ENCODE results near the gene TMA7. TPM values are rescaled to one million over a fixed set of nuclear protein-coding genes. Genes with fewer than 3 reads are reported as not detected.

TMA7 gene
- total and polyA plus RNA-seq, 4 donors, result 75.2 to 241 (median 113) TPM

DNA sequence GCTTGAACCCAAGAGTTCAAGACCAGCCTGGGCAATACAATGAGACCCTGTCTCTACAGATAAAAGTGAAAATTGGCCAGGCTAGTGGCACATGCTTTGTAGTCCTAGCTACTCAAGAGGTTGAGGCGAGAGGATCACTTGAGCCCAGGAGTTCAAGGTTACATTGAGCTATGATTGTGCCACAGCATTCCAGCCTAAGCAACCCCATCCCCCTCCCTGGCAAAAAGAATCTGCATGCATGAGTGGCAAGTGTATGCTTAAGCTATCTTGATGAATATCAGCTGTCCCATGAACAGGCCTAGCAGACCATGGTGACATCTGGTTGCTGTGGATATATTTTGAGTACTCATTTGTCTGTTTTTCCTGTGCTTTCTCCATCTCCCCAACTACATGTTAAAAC is 11.2 kb downstream of the TMA7 start:
- TF ChIP-seq RAD21 (IDR thresholded peaks at IDR 0.05), result no peak
- TF ChIP-seq, protein P1, sequence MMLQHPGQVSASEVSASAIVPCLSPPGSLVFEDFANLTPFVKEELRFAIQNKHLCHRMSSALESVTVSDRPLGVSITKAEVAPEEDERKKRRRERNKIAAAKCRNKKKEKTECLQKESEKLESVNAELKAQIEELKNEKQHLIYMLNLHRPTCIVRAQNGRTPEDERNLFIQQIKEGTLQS (IDR thresholded peaks at IDR 0.05), result no peak
- TF ChIP-seq, protein P2, sequence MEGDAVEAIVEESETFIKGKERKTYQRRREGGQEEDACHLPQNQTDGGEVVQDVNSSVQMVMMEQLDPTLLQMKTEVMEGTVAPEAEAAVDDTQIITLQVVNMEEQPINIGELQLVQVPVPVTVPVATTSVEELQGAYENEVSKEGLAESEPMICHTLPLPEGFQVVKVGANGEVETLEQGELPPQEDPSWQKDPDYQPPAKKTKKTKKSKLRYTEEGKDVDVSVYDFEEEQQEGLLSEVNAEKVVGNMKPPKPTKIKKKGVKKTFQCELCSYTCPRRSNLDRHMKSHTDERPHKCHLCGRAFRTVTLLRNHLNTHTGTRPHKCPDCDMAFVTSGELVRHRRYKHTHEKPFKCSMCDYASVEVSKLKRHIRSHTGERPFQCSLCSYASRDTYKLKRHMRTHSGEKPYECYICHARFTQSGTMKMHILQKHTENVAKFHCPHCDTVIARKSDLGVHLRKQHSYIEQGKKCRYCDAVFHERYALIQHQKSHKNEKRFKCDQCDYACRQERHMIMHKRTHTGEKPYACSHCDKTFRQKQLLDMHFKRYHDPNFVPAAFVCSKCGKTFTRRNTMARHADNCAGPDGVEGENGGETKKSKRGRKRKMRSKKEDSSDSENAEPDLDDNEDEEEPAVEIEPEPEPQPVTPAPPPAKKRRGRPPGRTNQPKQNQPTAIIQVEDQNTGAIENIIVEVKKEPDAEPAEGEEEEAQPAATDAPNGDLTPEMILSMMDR (IDR thresholded peaks at IDR 0.05; ENCODE audit: low read depth, low read length, missing input control), result no peak
- TF ChIP-seq, protein P3, sequence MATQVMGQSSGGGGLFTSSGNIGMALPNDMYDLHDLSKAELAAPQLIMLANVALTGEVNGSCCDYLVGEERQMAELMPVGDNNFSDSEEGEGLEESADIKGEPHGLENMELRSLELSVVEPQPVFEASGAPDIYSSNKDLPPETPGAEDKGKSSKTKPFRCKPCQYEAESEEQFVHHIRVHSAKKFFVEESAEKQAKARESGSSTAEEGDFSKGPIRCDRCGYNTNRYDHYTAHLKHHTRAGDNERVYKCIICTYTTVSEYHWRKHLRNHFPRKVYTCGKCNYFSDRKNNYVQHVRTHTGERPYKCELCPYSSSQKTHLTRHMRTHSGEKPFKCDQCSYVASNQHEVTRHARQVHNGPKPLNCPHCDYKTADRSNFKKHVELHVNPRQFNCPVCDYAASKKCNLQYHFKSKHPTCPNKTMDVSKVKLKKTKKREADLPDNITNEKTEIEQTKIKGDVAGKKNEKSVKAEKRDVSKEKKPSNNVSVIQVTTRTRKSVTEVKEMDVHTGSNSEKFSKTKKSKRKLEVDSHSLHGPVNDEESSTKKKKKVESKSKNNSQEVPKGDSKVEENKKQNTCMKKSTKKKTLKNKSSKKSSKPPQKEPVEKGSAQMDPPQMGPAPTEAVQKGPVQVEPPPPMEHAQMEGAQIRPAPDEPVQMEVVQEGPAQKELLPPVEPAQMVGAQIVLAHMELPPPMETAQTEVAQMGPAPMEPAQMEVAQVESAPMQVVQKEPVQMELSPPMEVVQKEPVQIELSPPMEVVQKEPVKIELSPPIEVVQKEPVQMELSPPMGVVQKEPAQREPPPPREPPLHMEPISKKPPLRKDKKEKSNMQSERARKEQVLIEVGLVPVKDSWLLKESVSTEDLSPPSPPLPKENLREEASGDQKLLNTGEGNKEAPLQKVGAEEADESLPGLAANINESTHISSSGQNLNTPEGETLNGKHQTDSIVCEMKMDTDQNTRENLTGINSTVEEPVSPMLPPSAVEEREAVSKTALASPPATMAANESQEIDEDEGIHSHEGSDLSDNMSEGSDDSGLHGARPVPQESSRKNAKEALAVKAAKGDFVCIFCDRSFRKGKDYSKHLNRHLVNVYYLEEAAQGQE (IDR thresholded peaks at IDR 0.05), result no peak
- TF ChIP-seq, protein P4, sequence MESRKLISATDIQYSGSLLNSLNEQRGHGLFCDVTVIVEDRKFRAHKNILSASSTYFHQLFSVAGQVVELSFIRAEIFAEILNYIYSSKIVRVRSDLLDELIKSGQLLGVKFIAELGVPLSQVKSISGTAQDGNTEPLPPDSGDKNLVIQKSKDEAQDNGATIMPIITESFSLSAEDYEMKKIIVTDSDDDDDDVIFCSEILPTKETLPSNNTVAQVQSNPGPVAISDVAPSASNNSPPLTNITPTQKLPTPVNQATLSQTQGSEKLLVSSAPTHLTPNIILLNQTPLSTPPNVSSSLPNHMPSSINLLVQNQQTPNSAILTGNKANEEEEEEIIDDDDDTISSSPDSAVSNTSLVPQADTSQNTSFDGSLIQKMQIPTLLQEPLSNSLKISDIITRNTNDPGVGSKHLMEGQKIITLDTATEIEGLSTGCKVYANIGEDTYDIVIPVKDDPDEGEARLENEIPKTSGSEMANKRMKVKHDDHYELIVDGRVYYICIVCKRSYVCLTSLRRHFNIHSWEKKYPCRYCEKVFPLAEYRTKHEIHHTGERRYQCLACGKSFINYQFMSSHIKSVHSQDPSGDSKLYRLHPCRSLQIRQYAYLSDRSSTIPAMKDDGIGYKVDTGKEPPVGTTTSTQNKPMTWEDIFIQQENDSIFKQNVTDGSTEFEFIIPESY (IDR thresholded peaks at IDR 0.05), result no peak
- TF ChIP-seq, protein P5, sequence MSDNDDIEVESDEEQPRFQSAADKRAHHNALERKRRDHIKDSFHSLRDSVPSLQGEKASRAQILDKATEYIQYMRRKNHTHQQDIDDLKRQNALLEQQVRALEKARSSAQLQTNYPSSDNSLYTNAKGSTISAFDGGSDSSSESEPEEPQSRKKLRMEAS (IDR thresholded peaks at IDR 0.05), result no peak
- DNase-seq (ENCODE audit: low spot score), result no peak
- peaks cover 6 to 33% (median 18%) of the 10 kb centered on the region in 4 donors for H3K36me3 ChIP-seq (ENCODE audit: control insufficient read depth in 4 of 4, insufficient read depth in 3 of 4, low read depth in 1 of 4, low read length in 3 of 4)

DNA sequence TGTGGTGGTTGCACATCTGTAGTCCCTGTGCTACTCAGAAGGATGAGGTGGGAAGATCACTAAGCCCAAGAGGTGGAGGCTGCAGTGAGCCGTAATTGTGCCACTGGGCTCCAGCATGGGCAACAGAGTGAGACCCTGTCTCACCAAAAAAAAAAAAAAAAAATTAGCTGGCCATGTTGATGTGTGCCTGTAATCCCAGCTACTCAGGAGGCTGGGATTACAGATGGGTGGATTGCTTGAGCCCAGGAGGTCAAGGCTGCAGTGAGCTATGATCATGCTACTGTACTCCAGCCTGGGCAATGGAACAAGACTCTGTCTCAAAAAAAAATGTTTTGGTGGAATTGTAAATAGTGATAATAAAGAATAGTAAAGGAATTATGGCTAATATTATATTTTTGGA is 16.4 kb downstream of the TMA7 start:
- Histone ChIP-seq H3K27ac (ENCODE audit: low read depth in 1 of 2, low read length in 2 of 2) (no peak overlapping the region), H3K9ac (ENCODE audit: low read depth in 1 of 2, low read length in 2 of 2) (no peak overlapping the region), H3K9me3 (ENCODE audit: control insufficient read depth in 4 of 4, low read length in 3 of 4) (no peaks in the 10 kb centered on the region), H3K4me3 (ENCODE audit: low read depth in 1 of 3, low read length in 3 of 3) (no peak overlapping the region), H3K4me1 (ENCODE audit: control insufficient read depth in 4 of 4, insufficient read depth in 4 of 4, low read length in 3 of 4) (no peaks in the 10 kb centered on the region), H3K36me3 (ENCODE audit: control insufficient read depth in 4 of 4, insufficient read depth in 3 of 4, low read depth in 1 of 4, low read length in 3 of 4) (peaks cover 11 to 65% (median 45%) of the 10 kb centered on the region in 4 donors), H3K27me3 (ENCODE audit: control insufficient read depth in 4 of 4, insufficient read depth in 4 of 4, low read length in 3 of 4) (no peaks in the 10 kb centered on the region)
- DNase-seq (ENCODE audit: low spot score), result no peak
- WGBS, result 98% methylated on average over 1 of the region's 1 CpG
- no peak for TF ChIP-seq EGR1 (IDR thresholded peaks at IDR 0.05; ENCODE audit: low read depth in 2 of 2)
- TF ChIP-seq FOXA2 (IDR thresholded peaks at IDR 0.05), result no peak
- no peak for TF ChIP-seq HNF4A (conservative IDR thresholded peaks at IDR 0.05)
- no peak for TF ChIP-seq YY1 (IDR thresholded peaks at IDR 0.05)
- TF ChIP-seq FOXA1 (IDR thresholded peaks at IDR 0.05), result no peak
- TF ChIP-seq NR2F2 (IDR thresholded peaks at IDR 0.05), result no peak
- TF ChIP-seq GABPA (IDR thresholded peaks at IDR 0.05 in 1 of 2, conservative IDR thresholded peaks at IDR 0.05 in 1 of 2), result no peak

More for the DNA sequence above, 11.2 kb downstream of the TMA7 start:
- peaks cover 0 to 13% (median 10%) of the 10 kb centered on the region in 4 donors for H3K4me1 ChIP-seq (ENCODE audit: control insufficient read depth in 4 of 4, insufficient read depth in 4 of 4, low read length in 3 of 4)
- no peaks in the 10 kb centered on the region for H3K9me3 ChIP-seq (ENCODE audit: control insufficient read depth in 4 of 4, low read length in 3 of 4)
- H3K9ac ChIP-seq (ENCODE audit: low read depth in 1 of 2, low read length in 2 of 2), result no peak overlapping the region
- no peak overlapping the region for H3K27ac ChIP-seq (ENCODE audit: low read depth in 1 of 2, low read length in 2 of 2)
- no peaks in the 10 kb centered on the region for H3K27me3 ChIP-seq (ENCODE audit: control insufficient read depth in 4 of 4, insufficient read depth in 4 of 4, low read length in 3 of 4)
- no peak overlapping the region for H3K4me3 ChIP-seq (ENCODE audit: low read depth in 1 of 3, low read length in 3 of 3)
- 59% methylated on average over 1 of the region's 1 CpG for WGBS

Measured in liver (tissue), 9 donors.